ENCODE data around the gene TWF2. TPM values are rescaled to one million over a fixed set of nuclear protein-coding genes. Genes with fewer than 3 reads are reported as not detected.

Gene TWF2
- total and polyA plus RNA-seq, 2 of the 13 experiments (the other 11 are each of a cell fraction or from before 2014, with no cell fraction given) = 45.5 to 108 TPM

- TF ChIP-seq CC2D1A (CRISPR knock-in tag; IDR thresholded peaks at IDR 0.05) = no peak
- no peak for TF ChIP-seq REXO4 (CRISPR knock-in tag; IDR thresholded peaks at IDR 0.05; ENCODE audit: borderline replicate concordance)
- 0 out of 2 replicates have a peak, but pooled peaks have one; percentile 56 for TF ChIP-seq RFXAP (CRISPR knock-in tag; IDR thresholded peaks at IDR 0.05; ENCODE audit: borderline replicate concordance)
- no peak for TF ChIP-seq HNRNPLL (IDR thresholded peaks at IDR 0.05; ENCODE audit: low read depth, low read length, poor library complexity, severe bottlenecking)
- 0 out of 2 replicates have a peak, but pooled peaks have one; percentile 45 for TF ChIP-seq NFKB2 (CRISPR knock-in tag; IDR thresholded peaks at IDR 0.05; ENCODE audit: borderline replicate concordance)
- TF ChIP-seq SRSF1 (optimal IDR thresholded peaks at IDR 0.05; ENCODE audit: low read depth, low read length) = no peak
- TF ChIP-seq ZNF12 (CRISPR knock-in tag; IDR thresholded peaks at IDR 0.05) = no peak
- peak; percentile 80; the same call in 1 of the 2 replicates for TF ChIP-seq ZNF350 (CRISPR knock-in tag; IDR thresholded peaks at IDR 0.05; ENCODE audit: borderline replicate concordance, low read depth)
- TF ChIP-seq, protein P1, sequence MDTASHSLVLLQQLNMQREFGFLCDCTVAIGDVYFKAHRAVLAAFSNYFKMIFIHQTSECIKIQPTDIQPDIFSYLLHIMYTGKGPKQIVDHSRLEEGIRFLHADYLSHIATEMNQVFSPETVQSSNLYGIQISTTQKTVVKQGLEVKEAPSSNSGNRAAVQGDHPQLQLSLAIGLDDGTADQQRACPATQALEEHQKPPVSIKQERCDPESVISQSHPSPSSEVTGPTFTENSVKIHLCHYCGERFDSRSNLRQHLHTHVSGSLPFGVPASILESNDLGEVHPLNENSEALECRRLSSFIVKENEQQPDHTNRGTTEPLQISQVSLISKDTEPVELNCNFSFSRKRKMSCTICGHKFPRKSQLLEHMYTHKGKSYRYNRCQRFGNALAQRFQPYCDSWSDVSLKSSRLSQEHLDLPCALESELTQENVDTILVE (CRISPR knock-in tag; IDR thresholded peaks at IDR 0.05) = peak; percentile 54; the same call in 1 of the 2 replicates
- TF ChIP-seq ZNF335 (CRISPR knock-in tag; IDR thresholded peaks at IDR 0.05) = no peak
- TF ChIP-seq, protein P2, sequence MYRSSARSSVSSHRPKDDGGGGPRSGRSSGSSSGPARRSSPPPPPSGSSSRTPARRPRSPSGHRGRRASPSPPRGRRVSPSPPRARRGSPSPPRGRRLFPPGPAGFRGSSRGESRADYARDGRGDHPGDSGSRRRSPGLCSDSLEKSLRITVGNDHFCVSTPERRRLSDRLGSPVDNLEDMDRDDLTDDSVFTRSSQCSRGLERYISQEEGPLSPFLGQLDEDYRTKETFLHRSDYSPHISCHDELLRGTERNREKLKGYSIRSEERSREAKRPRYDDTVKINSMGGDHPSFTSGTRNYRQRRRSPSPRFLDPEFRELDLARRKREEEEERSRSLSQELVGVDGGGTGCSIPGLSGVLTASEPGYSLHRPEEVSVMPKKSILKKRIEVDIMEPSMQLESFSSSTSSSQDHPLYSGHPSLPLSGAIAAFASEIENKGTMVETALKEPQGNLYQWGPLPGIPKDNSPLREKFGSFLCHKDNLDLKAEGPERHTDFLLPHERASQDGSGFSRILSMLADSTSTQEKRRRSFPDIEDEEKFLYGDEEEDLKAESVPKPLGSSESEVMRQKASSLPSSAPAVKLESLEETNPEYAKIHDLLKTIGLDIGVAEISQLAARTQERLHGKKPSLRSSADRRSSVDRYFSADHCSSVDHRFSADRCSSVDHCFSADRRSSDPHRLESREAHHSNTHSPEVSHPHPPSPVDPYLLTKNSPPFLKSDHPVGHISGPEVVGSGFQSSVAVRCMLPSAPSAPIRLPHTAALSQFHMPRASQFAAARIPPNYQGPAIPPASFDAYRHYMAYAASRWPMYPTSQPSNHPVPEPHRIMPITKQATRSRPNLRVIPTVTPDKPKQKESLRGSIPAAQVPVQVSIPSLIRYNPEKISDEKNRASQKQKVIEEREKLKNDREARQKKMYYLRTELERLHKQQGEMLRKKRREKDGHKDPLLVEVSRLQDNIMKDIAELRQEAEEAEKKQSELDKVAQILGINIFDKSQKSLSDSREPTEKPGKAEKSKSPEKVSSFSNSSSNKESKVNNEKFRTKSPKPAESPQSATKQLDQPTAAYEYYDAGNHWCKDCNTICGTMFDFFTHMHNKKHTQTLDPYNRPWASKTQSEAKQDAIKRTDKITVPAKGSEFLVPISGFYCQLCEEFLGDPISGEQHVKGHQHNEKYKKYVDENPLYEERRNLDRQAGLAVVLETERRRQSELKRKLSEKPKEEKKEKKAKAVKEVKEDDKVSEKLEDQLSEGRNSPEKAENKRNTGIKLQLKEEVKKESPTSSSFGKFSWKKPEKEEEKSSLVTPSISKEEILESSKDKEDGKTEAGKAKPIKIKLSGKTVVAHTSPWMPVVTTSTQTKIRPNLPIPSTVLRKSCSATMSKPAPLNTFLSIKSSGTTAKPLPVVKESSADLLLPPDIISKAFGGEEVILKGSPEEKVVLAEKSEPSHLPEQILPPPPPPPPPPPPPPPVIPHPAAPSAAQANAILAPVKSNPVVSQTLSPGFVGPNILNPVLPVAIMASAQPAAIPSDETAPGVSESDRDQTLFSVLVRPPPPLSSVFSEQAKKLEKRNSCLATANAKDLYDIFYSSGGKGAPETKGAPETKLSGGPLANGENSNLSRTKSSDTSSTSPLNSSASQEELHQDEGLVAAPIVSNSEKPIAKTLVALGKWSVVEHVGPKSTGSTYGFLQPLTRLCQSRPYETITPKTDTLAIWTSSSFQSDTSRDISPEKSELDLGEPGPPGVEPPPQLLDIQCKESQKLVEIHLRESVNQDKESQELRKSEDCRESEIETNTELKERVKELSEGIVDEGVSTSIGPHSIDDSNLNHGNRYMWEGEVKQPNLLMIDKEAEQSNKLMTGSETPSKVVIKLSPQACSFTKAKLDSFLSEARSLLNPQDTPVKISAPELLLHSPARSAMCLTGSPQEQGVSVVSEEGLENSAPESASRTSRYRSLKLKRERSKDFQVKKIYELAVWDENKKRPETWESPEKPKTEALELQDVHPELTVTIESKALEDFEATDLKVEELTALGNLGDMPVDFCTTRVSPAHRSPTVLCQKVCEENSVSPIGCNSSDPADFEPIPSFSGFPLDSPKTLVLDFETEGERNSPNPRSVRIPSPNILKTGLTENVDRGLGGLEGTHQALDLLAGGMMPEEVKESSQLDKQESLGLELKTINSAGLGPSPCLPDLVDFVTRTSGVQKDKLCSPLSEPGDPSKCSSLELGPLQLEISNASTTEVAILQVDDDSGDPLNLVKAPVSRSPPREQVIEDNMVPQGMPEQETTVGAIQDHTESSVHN (CRISPR knock-in tag; IDR thresholded peaks at IDR 0.05) = no peak
- peak; percentile 60; the same call in 1 of the 2 replicates for TF ChIP-seq SMAD3 (CRISPR knock-in tag; IDR thresholded peaks at IDR 0.05)
- peak; percentile 68 for TF ChIP-seq POLR2G (IDR thresholded peaks at IDR 0.05; ENCODE audit: low read depth, low read length)
- TF ChIP-seq ZNF574 (CRISPR knock-in tag; IDR thresholded peaks at IDR 0.05) = peak; percentile 72
- TF ChIP-seq ATF1 (CRISPR knock-in tag; IDR thresholded peaks at IDR 0.05) = no peak
- TF ChIP-seq, protein P3, sequence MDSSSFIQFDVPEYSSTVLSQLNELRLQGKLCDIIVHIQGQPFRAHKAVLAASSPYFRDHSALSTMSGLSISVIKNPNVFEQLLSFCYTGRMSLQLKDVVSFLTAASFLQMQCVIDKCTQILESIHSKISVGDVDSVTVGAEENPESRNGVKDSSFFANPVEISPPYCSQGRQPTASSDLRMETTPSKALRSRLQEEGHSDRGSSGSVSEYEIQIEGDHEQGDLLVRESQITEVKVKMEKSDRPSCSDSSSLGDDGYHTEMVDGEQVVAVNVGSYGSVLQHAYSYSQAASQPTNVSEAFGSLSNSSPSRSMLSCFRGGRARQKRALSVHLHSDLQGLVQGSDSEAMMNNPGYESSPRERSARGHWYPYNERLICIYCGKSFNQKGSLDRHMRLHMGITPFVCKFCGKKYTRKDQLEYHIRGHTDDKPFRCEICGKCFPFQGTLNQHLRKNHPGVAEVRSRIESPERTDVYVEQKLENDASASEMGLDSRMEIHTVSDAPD (CRISPR knock-in tag; IDR thresholded peaks at IDR 0.05) = peak; percentile 46; the same call in 1 of the 2 replicates
Measured at GRCh38 chr3:52238193-52238760, 681 bp downstream of the TWF2 start (continued).
